ENCODE measurements around the gene OR8B8.
A peak's percentile ranks its signal among the peaks of the same experiment; 100 is the strongest.
"Not testable (repeated sequence)": the region's sequence is repeated elsewhere in the genome, so short reads cannot be mapped to it uniquely, and the experiment has no call there.

OR8B8 gene, protein sequence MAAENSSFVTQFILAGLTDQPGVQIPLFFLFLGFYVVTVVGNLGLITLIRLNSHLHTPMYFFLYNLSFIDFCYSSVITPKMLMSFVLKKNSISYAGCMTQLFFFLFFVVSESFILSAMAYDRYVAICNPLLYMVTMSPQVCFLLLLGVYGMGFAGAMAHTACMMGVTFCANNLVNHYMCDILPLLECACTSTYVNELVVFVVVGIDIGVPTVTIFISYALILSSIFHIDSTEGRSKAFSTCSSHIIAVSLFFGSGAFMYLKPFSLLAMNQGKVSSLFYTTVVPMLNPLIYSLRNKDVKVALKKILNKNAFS

GRCh38 chr11:124445646-124446150 is at the start of gene OR8B8:
Gene OR8B8 (minus strand): TSS chr11:124445696. CDS start chr11:124441085, 4,611 bp downstream.
- DNase-seq, result no peak

GRCh38 chr11:124493016-124493655 is 47.6 kb upstream of the OR8B8 start:
- DNase-seq, result no peak

DNA sequence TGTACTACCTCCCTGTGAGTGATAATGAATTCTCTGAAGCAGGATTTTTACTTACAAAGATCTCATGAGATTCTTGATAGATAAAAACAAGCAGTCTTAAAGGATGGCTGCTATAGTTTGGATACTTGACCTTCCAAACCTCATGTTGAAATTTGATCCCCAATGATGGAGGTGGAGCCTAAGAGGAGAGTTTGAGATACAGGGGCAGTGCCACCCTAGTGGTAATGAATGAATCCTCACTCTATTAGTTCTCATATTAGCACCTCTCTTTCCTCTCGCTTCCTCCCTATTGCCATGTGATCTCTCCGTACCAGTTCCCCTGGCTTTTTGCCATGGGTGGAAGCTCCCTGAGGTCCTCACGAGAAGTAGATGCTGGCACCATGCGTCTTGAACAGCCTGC is 37.9 kb upstream of the OR8B8 start:
- DNase-seq, result no peak

DNA sequence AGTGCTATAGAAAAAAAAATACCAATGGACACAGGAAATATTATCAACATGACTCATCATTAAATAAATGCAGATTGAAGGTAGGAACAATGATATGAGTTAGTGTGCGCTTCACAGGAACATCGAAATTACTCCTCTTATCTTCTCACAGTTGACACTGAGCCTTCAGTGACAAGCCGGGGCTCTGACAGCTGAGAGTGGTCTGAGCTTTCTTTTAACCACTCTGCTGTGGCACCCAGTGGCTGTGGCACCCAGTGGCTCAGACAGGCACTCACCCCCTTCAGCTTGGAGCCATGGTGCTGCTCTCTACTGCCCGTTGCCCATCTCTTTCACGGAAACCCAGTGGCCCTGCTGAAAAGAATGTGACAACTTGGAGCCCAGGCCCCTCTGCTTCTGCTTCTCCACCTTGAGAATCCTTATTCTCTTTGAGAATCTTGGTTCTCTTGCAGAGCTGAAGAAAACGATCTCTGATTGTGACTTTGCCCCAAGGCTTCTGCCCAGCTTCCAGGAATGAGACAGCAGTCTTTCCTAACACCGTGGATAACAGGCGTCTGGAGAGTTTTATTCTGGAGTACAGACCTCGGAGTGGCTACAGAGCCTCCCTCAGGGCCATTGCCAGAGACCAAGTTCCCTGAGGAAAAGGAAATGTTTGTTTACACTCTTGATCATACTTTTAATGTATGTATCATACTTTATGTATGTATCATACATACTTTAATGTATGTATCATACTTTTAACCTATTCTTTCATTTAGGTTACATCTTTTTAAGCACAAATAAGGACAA is 37.1 kb upstream of the OR8B8 start:
- DNase-seq, result no peak

GRCh38 chr11:124481365-124482323 is 36.1 kb upstream of the OR8B8 start:
- peak; percentile 53 for DNase-seq

DNA sequence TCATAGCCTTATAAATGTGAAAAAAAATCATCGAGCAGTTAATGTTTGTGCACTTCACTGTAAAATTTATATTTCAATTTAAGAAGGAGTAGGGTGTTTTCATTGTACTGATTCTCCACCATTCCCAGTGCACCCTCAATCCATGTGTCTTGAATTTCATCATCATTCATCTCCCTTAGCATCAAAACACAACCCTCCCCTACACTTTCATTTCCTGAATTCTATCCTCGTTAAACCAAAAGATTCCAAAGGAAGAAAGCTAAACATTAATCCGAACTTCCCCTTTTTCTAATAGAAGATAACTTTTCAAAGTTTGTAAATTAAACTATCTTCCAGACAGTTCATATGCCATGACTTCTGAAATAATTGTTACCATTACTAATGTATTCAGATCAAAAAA is 34.1 kb upstream of the OR8B8 start:
- DNase-seq, result no peak

GRCh38 chr11:124475265-124475664 is 29.8 kb upstream of the OR8B8 start:
- DNase-seq, result no peak

- no peak for DNase-seq
These were observed 29.3 kb upstream of the OR8B8 start for GRCh38 chr11:124474779-124475178.

DNA sequence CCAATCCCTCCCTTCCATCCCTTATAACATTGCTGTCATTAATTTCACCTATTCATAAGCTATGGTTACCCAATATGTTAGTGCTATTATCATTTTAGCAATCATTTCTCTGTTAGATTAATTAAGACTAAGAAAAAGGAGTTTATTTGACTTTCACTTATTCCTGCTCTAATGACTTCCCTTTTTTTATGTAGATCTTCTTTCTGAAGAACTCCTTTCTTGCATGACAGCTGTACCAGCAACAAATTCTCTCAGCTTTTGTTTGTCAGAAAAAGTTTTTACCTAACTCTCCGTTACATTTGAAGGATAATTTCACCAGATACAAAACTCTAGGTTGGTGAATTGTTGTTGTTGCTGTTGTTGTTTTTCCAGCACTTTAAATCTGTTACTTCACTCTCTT is 28.6 kb upstream of the OR8B8 start:
- no peak for DNase-seq

DNA sequence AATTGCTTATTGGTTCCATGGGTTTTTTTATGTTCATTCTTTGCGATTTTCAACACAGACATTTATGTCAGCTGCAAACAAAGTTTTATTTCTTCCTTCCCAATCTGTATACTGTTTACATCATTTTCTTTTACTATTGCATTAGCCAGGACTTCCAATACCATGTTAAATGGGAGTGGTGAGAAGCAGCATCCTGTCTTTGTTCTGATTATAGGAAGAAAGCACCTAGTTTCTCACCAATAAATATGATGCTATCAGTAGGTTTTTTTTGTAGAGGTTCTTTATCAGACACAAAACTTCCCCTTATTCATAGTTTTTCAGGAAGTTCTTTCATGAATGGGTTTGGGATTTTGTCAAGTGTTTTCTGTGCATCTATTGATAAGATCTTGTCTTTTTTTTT is 28.0 kb upstream of the OR8B8 start:
- no peak for DNase-seq

DNA sequence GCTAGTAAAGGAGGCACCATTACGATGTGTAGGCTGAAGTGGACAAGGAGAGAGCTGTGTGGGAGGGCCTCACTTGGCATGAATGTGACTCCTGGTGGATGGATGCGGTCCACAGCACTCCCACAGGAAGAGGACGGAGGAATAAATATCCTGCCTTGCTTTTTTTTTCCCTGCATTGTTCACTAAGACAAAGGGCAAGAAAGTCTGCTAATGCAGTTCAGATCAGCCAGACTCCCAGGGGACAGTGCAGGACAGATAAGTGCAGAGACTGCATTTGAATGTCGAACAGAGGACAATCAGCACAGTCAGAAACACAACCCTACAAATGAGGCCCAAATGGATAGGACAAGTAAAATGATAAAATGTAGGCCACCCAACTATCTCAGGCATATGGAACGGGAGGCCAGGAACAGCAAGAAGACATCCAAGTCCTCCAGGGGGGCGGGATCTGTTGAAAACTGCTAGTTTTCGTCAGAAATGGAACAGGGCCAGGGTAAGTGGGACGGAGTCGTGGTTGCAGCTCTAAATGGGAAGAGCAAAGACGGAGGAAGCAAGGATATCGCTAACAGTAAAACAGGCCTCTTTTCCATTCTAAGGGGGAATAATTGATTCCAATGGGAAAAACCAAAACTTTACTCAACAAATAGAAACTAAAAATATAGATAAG is 25.2 kb upstream of the OR8B8 start:
- peak; percentile 61 for DNase-seq

- DNase-seq, result no peak
These were observed 22.0 kb upstream of the OR8B8 start for GRCh38 chr11:124467381-124467927.

GRCh38 chr11:124465368-124465767 is 19.9 kb upstream of the OR8B8 start:
- no peak for DNase-seq

- no peak for DNase-seq
These were observed 18.5 kb upstream of the OR8B8 start for GRCh38 chr11:124463990-124464389.

- DNase-seq, result no peak
These were observed 17.8 kb upstream of the OR8B8 start for GRCh38 chr11:124463324-124463723.

- no peak for DNase-seq
These were observed 15.0 kb upstream of the OR8B8 start for GRCh38 chr11:124460459-124460858.

GRCh38 chr11:124459379-124459778 is 13.9 kb upstream of the OR8B8 start:
- DNase-seq, result not testable (repeated sequence)

DNA sequence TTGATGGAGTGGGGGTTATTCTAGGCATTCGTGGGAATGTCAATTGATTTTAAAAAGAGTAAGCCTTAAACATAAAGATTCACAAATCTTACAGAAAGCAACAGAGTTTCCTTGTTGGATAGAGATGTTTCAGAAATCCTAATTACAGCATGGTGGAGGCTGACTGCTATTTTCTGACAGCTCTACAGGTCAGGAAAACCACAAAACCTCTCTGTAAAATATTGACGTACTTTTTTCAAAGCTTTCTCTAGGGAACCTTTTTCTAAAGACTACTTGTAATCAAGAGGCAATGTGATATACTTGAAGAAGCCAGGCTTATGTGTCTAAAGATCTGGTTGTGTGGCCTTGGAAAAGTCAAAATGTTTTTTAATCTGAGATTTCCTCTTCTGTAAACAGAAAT is 9.1 kb upstream of the OR8B8 start:
- DNase-seq, result no peak

DNA sequence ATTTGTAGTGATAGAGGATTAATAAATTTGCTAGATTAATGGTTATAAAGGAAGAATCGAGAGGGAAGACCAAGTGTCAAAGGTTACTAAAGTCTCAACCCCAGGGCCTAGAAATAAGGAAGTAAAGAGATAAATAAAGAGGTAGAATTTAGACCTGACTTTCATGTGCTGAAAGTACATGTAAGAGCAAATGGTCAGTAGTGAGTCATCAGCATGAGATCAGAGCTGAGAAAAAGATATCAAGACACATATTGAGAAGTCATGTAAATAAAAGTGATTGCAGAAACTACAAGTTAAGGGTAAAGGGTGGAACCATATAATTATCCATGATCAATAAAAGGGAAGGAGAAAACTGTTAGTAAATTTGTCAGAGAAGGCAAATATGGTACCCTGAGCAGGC is 1.4 kb upstream of the OR8B8 start:
- no peak for DNase-seq

DNA sequence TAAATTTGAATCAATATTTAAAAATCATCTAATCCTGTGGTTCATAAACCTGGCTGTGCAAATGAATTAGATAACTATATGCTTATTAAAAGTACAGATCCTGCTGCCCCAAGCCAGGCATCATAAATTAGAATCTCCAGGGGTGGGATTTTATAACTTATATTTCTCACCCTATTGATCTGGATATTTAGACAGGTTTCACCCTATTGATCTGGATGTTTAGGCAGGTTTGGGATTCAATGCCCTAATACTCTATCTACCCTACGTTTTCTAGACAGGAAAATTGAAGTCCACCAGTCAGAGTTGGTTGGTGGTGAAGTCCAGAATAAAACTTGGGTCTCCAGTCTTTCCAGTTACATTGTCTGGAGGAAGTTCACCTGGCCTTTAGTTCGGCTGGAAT is 2.6 kb downstream of the OR8B8 start:
- DNase-seq, result no peak

DNA sequence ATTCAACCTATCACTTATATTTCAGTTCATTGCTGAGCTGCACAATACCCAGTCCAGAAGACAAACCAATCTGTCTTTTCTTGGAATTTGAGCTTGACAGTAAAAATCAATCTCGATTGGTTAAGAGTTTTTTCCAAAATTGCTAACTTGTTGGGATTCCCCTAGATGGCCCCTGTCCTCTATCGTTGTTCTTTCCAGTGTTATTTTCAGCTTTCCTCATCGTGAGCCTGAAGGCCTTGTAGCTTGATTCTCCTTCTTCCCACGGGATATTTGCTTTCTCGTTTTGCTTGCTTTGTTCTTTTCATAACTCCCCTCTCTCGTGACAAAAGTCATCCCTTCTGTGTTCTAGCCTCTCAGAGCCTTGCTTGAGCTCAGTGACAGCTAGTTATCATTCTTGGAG is 3.1 kb downstream of the OR8B8 start:
- DNase-seq, result peak; percentile 4

DNA sequence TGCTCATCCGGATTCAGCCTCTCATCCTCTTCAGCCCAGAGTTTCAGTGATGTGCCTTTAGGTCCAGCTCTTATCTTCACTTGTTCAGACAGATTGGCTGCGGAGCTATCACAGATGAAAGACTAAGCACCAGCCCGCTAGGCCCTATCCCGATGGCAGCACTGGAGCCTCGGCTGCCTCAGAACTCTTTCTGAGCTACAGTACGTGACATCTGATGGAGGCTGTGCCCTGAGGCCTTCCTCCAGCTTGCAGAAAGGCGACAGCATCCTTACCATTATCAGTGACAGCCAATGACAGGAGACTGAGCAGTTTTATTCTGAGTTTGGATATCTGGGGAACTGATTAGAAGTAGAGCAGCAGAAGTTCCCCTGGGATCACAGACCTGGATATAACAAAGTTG is 4.0 kb downstream of the OR8B8 start:
- no peak for DNase-seq
